ENCODE measurements around the gene ASPDH. TPM values are rescaled to one million over a fixed set of nuclear protein-coding genes. Genes with fewer than 3 reads are reported as not detected.

ASPDH gene
- total RNA-seq, 1 experiment from 2014 or later: not detected

- H3K4me1 ChIP-seq (ENCODE audit: control insufficient read depth in 1 of 2, insufficient read depth in 2 of 2, low read length in 2 of 2): peaks cover under 1% of the 10 kb centered on the region in 2 experiments; a peak in 3 of 4 replicates
- H3K79me2 ChIP-seq (ENCODE audit: insufficient read depth, low read length): no peaks in the 10 kb centered on the region
- ATAC-seq (no peak), DNase-seq (ENCODE audit: low read depth, low spot score) (no peak)
- H3K36me3 ChIP-seq (ENCODE audit: control insufficient read depth in 1 of 2, insufficient read depth in 2 of 2, low read length in 2 of 2): no peaks in the 10 kb centered on the region
- no TSS peak for BruUV-seq (replicated peaks)
- POLR2A ChIA-PET: no interaction called here
- CTCF ChIA-PET: no interaction called here
- H4K20me1 ChIP-seq (ENCODE audit: insufficient read depth): no peaks in the 10 kb centered on the region
- no peak overlapping the region for H3K4me3 ChIP-seq (replicated peaks in 1 of 2; ENCODE audit: low read depth in 1 of 2, low read length in 2 of 2)
- H3K27ac ChIP-seq (ENCODE audit: low read depth, low read length): no peak overlapping the region
- no peak overlapping the region for H3K9ac ChIP-seq (ENCODE audit: low read length)
- H3K9me3 ChIP-seq (ENCODE audit: control insufficient read depth in 1 of 2, insufficient read depth in 1 of 2, low read depth in 1 of 2, low read length in 2 of 2): no peaks in the 10 kb centered on the region
- H3K9me2 ChIP-seq (ENCODE audit: insufficient read depth): no peaks in the 10 kb centered on the region
- TF ChIP-seq EZH2phosphoT487 (IDR thresholded peaks at IDR 0.05; ENCODE audit: borderline replicate concordance) (no peak), POLR2AphosphoS5 (IDR thresholded peaks at IDR 0.05; ENCODE audit: low read depth, low read length) (no peak), JUND (IDR thresholded peaks at IDR 0.05) (no peak), REST (IDR thresholded peaks at IDR 0.05; ENCODE audit: low read depth) (no peak), YY1 (IDR thresholded peaks at IDR 0.05; ENCODE audit: extremely low read depth, insufficient replicate concordance, low read depth, low read length) (no peak), EGR1 (IDR thresholded peaks at IDR 0.05; ENCODE audit: low read depth) (no peak), SP1 (IDR thresholded peaks at IDR 0.05; ENCODE audit: low read depth) (no peak), SIN3A (IDR thresholded peaks at IDR 0.05; ENCODE audit: low read depth) (no peak), FOSL1 (IDR thresholded peaks at IDR 0.05; ENCODE audit: low read depth) (no peak), ELF1 (IDR thresholded peaks at IDR 0.05; ENCODE audit: borderline replicate concordance, low read depth) (no peak), CEBPB (IDR thresholded peaks at IDR 0.05; ENCODE audit: low read depth) (no peak), SRF (IDR thresholded peaks at IDR 0.05; ENCODE audit: low read depth) (no peak), ZNF274 (IDR thresholded peaks at IDR 0.05; ENCODE audit: low read depth, low read length) (no peak), CTCF (IDR thresholded peaks at IDR 0.05 in 2 of 3, conservative IDR thresholded peaks at IDR 0.05 in 1 of 3; ENCODE audit: borderline replicate concordance in 1 of 3, insufficient read depth in 1 of 3, low read depth in 2 of 3, low read length in 2 of 3) (no peak), CBX3 (IDR thresholded peaks at IDR 0.05; ENCODE audit: low read depth) (no peak), RAD21 (IDR thresholded peaks at IDR 0.05; ENCODE audit: low read depth) (no peak)
- peaks cover 10% of the 10 kb centered on the region; the same call in 1 of the 2 replicates for H3K27me3 ChIP-seq (ENCODE audit: insufficient read depth, low read length)
- intact Hi-C loops (cut with micrococcal nuclease): no loop called here
- RAD21 ChIA-PET (ENCODE audit: low non-redundant PET in 1 of 2, low total read pairs in 2 of 2, uncharacterized antibody in 2 of 2, unreplicated experiment in 2 of 2): no interaction called here
- H2AFZ ChIP-seq (ENCODE audit: low read depth, low read length, poor library complexity, severe bottlenecking): no peak overlapping the region
- H3K4me2 ChIP-seq (ENCODE audit: low read length): no peak overlapping the region
These were observed 48.6 kb upstream of the ASPDH start for GRCh38 chr19:50562329-50562728.
